GM12891 (cell line): ENCODE results near the gene MED1.
A peak's percentile ranks its signal among the peaks of the same experiment; 100 is the strongest.
"Not testable (repeated sequence)": the region's sequence is repeated elsewhere in the genome, so short reads cannot be mapped to it uniquely, and the experiment has no call there.

Experiments used
- DNase-seq: peaks from one replicate; pipeline ENCODE4 v3.0.0; 2011; ENCODE audit warnings: low spot score; ENCODE audit not compliant: insufficient read length
- FAIRE-seq: peaks from 2 replicates; lab custom pipeline; 2011; peaks lifted over from hg19 to GRCh38; lab: Jason Lieb, UNC
- PAX5 ChIP-seq: IDR thresholded peaks from 2 replicates; pipeline ENCODE4 v1.6.1; 2011; ENCODE audit warnings: low read length, moderate library complexity, mild to moderate bottlenecking; ENCODE audit not compliant: insufficient read depth, severe bottlenecking
- POLR2A ChIP-seq: IDR thresholded peaks from 2 replicates; pipeline ENCODE4 v1.6.1; 2011; ENCODE audit warnings: low read depth, low read length, control low read depth
- POLR2AphosphoS5 ChIP-seq: IDR thresholded peaks from 2 replicates; pipeline ENCODE4 v1.6.1; 2011; ENCODE audit warnings: low read depth, low read length, control low read depth
- POU2F2 ChIP-seq: IDR thresholded peaks from 2 replicates; pipeline ENCODE4 v1.6.1; 2011; ENCODE audit warnings: low read depth, mild to moderate bottlenecking, control low read depth, low read length, moderate library complexity
- SPI1 ChIP-seq: IDR thresholded peaks from 2 replicates; pipeline ENCODE4 v1.6.1; 2011; ENCODE audit warnings: low read depth, low read length, control low read depth
- TAF1 ChIP-seq: IDR thresholded peaks from 2 replicates; pipeline ENCODE4 v1.6.1; 2011; ENCODE audit warnings: low read depth, low read length, control low read depth

Gene MED1

DNA sequence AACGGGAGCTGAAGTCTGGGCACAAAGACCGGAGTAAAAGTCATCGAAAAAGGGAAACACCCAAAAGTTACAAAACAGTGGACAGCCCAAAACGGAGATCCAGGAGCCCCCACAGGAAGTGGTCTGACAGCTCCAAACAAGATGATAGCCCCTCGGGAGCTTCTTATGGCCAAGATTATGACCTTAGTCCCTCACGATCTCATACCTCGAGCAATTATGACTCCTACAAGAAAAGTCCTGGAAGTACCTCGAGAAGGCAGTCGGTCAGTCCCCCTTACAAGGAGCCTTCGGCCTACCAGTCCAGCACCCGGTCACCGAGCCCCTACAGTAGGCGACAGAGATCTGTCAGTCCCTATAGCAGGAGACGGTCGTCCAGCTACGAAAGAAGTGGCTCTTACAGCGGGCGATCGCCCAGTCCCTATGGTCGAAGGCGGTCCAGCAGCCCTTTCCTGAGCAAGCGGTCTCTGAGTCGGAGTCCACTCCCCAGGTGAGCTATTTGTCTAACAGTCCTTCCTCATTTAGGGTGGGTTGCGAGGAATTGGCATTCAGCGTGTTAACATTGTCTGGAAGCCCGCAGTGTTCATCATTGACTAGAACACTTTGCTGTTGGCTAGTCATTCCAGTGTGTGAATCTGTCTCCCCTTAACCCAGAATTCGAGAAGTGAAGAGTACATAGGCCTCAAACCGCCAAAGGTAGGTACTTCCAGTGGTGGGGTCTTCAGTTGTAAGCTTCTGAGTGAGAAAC lies 11.7 kb upstream of the MED1 start:
- TF ChIP-seq PAX5 (no peak), SPI1 (0 out of 2 replicates have a peak, but pooled peaks have one; percentile 3), POLR2AphosphoS5 (peak; percentile 34; the same call in 1 of the 2 replicates)
- no peak for DNase-seq

DNA sequence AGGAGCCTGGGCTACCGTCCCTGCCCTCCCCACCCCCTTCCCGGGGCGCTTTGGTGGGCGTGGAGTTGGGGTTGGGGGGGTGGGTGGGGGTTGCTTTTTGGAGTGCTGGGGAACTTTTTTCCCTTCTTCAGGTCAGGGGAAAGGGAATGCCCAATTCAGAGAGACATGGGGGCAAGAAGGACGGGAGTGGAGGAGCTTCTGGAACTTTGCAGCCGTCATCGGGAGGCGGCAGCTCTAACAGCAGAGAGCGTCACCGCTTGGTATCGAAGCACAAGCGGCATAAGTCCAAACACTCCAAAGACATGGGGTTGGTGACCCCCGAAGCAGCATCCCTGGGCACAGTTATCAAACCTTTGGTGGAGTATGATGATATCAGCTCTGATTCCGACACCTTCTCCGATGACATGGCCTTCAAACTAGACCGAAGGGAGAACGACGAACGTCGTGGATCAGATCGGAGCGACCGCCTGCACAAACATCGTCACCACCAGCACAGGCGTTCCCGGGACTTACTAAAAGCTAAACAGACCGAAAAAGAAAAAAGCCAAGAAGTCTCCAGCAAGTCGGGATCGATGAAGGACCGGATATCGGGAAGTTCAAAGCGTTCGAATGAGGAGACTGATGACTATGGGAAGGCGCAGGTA lies 11.0 kb upstream of the MED1 start:
- no peak for FAIRE-seq
- TF ChIP-seq TAF1, result no peak; the same call in 1 of the 2 replicates
- TF ChIP-seq POLR2AphosphoS5, result peak; percentile 36; the same call in 1 of the 2 replicates
- TF ChIP-seq POU2F2, result 0 out of 2 replicates have a peak, but pooled peaks have one; percentile 19
- no peak for TF ChIP-seq SPI1
- no peak for DNase-seq

More for the DNA sequence above, 11.7 kb upstream of the MED1 start:
- no peak for FAIRE-seq

DNA sequence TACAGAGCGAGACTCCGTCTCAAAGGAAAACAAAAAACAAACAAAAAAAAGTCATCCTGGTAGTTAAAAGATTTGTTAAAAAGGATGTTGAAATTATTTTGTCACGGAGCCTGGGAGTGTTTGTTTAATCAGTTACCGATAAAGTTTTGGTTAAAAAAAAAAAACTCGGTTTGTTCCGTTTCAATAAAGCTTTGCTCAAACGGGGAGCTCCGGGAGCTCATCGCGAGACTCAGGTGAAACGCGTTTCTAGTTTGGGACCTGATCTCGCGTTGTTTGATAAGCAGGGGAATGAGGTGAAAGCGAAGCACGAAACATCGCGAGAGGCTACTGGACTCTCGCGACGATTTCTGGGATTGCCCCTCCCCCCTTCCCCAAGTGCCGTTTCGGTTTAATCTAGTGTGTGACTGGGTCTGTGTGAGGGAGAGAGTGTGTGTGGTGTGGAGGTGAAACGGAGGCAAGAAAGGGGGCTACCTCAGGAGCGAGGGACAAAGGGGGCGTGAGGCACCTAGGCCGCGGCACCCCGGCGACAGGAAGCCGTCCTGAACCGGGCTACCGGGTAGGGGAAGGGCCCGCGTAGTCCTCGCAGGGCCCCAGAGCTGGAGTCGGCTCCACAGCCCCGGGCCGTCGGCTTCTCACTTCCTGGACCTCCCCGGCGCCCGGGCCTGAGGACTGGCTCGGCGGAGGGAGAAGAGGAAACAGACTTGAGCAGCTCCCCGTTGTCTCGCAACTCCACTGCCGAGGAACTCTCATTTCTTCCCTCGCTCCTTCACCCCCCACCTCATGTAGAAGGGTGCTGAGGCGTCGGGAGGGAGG lies 10.3 kb upstream of the MED1 start, which contains the start of gene CDK12:
CDK12 (plus strand) TSS at position 374 of the 813 bp plus-strand sequence. CDS start 586 bp downstream, outside the sequence.
- DNase-seq, result peak; percentile 92
- FAIRE-seq, result peak; percentile 93
- TF ChIP-seq POLR2A (peak; percentile 98), SPI1 (no peak), POU2F2 (peak; percentile 80; the same call in 1 of the 2 replicates), POLR2AphosphoS5 (peak; percentile 98), PAX5 (peak; percentile 58), TAF1 (peak; percentile 92)

DNA sequence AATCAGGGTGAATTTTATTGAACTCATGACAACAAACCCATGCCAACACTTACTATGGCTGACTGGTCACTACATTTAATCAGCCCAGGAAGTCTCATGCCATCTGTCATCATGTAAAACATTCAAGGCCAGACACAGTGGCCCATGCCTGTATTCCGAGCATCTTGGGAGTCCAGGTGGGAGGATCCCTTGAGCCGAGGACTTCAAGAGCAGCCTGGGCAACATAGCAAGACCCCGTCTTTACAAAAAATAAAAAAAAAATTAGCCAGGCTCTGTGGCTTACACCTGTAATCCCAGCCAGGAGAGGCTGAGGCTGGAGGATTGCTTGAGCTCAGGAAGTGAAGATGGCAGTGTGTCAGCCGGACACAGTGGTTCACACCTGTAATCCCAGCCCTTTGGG lies 4.9 kb upstream of the MED1 start:
- FAIRE-seq, result no peak
- DNase-seq, result no peak
- TF ChIP-seq TAF1 (no peak), PAX5 (no peak), POLR2A (no peak), POU2F2 (no peak), SPI1 (no peak), POLR2AphosphoS5 (no peak)

DNA sequence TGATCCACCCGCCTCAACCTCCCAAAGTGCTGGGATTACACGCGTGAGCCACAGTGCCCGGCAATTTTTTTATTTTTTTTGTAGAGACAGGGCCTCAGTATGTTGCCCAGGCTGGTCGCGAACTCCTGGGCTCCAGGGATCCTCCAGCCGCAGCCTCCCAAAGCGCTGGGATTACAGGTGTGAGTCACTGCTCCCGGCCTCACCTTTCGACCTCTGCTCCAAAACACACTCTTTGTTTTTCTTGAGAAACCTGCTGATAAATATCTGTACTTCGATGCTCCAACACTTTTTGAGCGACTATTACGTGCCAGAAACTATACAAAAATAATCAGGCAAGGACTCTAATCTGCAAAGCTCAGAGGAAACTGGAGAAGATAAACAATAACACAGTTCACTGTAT lies 1.0 kb downstream of the MED1 start:
- no peak for FAIRE-seq
- TF ChIP-seq TAF1 (no peak), POLR2A (no peak), PAX5 (no peak), POU2F2 (no peak), POLR2AphosphoS5 (no peak), SPI1 (no peak)
- DNase-seq, result no peak

DNA sequence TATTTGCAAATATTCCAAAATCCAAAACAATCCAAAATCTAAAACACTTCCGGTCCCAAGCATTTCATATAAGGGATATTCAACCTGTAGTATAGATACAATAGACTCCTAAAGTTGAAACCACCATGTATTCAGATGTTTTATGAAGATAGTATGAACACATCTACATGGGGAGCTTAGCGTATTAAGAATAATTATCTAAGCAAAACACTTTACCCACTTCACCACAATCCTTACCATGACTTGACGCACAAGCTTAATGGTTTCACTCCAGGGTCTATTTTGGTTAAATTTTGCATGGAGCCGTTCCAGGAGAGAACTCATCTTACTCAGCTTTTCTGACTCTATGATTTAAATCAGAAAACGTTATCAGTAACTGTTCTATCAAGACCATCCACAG lies 3.5 kb downstream of the MED1 start:
- no peak for FAIRE-seq
- TF ChIP-seq TAF1 (no peak), SPI1 (no peak)
- DNase-seq, result no peak

DNA sequence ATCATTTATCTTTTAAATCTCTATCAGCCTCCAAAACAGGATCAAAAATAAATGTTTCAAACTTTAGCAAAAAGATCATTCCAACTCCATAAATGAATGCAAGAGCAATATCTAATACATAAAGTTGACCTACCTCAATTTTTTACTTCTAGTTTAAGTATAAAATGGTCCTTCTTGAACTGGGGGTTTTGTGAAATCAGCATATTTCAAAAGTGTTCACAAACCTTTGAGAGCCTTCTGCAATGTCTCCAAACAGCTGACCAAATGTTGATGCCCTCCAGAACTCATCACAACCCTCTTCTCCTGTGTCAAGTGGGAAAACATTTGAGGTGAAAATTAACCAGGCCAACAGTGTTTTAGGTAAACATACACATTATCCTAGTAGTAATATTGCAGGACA lies 7.7 kb downstream of the MED1 start:
- TF ChIP-seq SPI1 (no peak), PAX5 (no peak), POU2F2 (no peak), TAF1 (no peak), POLR2A (no peak), POLR2AphosphoS5 (no peak)
- FAIRE-seq (no peak), DNase-seq (no peak)

DNA sequence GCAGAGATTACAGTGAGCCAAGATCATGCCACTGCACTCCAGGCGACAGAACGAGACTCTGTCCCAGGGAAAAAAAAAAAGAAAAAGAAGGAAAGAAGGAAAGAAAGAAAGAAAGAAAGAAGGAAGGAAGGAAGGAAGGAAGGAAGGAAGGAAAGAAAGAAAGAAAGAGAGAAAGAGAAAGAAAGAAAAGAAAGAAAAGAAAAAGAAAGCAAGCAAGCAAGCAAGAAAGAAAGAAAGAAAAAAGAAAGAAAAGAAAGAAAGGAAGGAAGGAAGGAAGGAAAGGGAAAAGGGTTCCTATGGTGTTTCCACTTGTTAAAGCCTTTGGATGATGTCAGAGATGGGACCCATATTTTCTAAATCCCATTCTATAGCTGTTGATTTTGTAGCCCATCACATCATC lies 11.2 kb downstream of the MED1 start:
- not testable (repeated sequence) for FAIRE-seq, DNase-seq

DNA sequence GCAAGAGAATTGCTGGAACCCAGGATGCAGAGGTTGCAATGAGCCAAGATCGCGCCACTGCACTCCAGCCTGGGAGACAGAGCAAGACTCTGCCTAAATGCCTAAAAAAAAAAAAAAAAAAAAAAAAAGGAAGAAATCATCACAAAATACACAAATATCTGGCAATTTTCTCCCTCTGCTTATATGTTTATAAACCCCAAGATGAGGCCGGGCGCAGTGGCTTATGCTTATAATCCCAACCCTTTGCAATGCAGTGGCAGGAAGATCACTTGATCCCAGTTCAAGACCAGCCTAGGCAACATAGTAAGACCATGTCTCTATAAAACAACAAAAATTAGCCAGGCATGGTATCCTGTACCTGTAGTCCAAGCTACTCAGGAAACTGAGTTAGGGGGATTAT lies 21.5 kb downstream of the MED1 start:
- no peak for DNase-seq
- no peak for TF ChIP-seq TAF1
- no peak for TF ChIP-seq POU2F2
- TF ChIP-seq PAX5, result no peak
- TF ChIP-seq POLR2AphosphoS5, result no peak
- TF ChIP-seq SPI1, result no peak
- no peak for TF ChIP-seq POLR2A
- FAIRE-seq, result no peak

DNA sequence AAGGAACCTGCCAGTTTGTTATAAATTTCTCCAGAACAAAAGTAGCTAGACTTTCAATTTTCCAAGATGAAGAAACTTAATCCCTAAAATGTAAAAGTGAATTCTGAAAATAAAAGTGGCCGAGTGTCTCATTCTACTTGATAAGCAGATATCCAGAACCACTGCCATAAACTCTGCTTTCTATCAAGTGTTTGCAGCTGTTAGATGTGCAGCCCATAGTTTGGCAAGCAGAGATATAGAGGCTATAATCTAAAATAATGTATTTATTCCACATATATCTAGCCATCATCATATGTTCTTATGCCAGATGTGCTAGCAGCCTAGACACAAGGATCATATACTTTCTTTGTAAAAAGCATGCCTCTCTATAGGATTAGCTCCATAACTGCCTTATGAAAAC lies 34.9 kb downstream of the MED1 start:
- DNase-seq (no peak), FAIRE-seq (no peak)
- TF ChIP-seq TAF1, result no peak
- TF ChIP-seq POLR2AphosphoS5, result no peak
- no peak for TF ChIP-seq PAX5
- TF ChIP-seq POU2F2, result no peak
- TF ChIP-seq POLR2A, result no peak
- no peak for TF ChIP-seq SPI1
